Epithelial cell of proximal tubule (primary cell): ENCODE results near the gene AP1S3. TPM values are rescaled to one million over a fixed set of nuclear protein-coding genes. Genes with fewer than 3 reads are reported as not detected.

Experiments used
- DNase-seq: peaks from one replicate; pipeline ENCODE4 v3.0.0-alpha.2; 2011; ENCODE audit warnings: low read depth
- H3K4me3 ChIP-seq: 2 replicates; pipeline ENCODE4 v1.5.1; 2011; ENCODE audit warnings: low read depth, mild to moderate bottlenecking, low read length
- total RNA-seq: library from RNA; depleted of rRNA; stranded (reverse); fragments of >200 nt; gene quantifications from 2 replicates; pipeline ENCODE4 v1.2.3, GENCODE V29; 2015
- TF ChIP-seq, protein P1 (sequence below): conservative IDR thresholded peaks from 2 replicates; pipeline ENCODE4 v1.5.1; 2012; ENCODE audit warnings: low read depth, mild to moderate bottlenecking, low read length

The AP1S3 gene
- total RNA-seq, 1 donor from 2014 or later = 28.8 TPM

- H3K4me3 ChIP-seq = no peak overlapping the region
- TF ChIP-seq, protein P1, sequence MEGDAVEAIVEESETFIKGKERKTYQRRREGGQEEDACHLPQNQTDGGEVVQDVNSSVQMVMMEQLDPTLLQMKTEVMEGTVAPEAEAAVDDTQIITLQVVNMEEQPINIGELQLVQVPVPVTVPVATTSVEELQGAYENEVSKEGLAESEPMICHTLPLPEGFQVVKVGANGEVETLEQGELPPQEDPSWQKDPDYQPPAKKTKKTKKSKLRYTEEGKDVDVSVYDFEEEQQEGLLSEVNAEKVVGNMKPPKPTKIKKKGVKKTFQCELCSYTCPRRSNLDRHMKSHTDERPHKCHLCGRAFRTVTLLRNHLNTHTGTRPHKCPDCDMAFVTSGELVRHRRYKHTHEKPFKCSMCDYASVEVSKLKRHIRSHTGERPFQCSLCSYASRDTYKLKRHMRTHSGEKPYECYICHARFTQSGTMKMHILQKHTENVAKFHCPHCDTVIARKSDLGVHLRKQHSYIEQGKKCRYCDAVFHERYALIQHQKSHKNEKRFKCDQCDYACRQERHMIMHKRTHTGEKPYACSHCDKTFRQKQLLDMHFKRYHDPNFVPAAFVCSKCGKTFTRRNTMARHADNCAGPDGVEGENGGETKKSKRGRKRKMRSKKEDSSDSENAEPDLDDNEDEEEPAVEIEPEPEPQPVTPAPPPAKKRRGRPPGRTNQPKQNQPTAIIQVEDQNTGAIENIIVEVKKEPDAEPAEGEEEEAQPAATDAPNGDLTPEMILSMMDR = no peak
- no peak for DNase-seq
These were observed 79.1 kb downstream of the AP1S3 start for GRCh38 chr2:223758131-223758840.

DNA sequence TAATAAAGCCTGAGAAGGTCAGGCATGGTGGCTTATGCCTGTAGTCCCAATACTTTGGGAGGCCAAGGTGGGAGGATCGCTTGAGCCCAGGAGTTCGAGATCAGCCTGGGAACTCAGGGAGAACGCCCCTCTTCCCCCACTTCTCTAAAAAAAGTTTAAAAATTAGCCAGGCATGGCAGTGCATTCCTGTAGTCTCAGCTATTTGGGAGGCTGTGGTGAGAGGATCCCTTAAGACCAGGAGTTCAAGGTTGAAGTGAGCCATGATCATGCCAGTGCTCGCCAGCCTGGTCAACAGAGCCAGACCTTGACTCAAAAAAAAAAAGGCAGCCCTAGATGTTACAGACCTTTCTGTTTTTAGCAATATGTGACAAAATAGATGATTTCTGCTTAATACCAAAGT, 83.4 kb downstream of the AP1S3 start:
- H3K4me3 ChIP-seq = no peak overlapping the region
- no peak for DNase-seq
- TF ChIP-seq, protein P1 = no peak

DNA sequence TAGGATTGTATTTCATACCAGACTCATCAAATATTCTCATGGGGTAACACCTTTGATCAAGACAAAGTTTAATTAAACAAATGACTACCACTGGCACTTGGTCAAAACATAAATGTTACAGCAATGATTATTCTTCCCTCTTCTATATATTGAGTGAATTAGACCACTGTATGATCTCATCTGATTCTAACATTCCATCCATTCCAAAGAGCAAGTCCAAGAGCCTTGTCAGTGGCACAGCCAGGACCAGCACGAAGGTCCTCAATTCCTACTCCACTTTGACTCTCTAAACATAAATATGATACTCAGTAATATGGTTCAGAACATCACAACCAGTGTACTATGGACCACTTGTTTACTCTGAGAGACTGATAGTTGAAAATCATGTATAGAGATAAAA, 86.4 kb downstream of the AP1S3 start:
- no peak for DNase-seq
- H3K4me3 ChIP-seq = no peak overlapping the region
- TF ChIP-seq, protein P1 = no peak

GRCh38 chr2:223747392-223748042, 89.9 kb downstream of the AP1S3 start:
- no peak for DNase-seq
- TF ChIP-seq, protein P1 = no peak
- H3K4me3 ChIP-seq = no peak overlapping the region

GRCh38 chr2:223746611-223747010, 90.8 kb downstream of the AP1S3 start:
- H3K4me3 ChIP-seq = no peak overlapping the region
- TF ChIP-seq, protein P1 = no peak
- no peak for DNase-seq

GRCh38 chr2:223744580-223744979, 92.8 kb downstream of the AP1S3 start:
- H3K4me3 ChIP-seq = no peak overlapping the region
- TF ChIP-seq, protein P1 = no peak
- DNase-seq = no peak

DNA sequence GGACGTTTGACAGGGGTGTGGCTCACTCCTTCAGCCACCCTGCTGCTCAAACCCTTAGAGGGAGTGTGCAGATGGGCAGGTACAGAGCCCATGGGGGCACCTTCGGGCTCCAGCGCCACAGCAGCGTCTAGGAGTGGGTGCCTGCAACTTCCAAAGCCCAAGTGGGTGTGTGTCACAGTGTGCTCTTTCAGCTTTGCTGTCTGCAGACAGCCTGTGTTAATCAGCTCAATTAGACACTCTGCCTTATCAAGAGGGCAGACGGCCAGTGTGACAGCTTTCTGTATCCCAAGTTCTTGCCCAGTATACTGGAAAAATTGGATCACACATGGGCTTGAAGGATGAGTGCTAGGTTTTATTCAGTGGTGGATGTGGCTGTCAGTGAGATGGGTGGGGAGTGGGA, 96.7 kb downstream of the AP1S3 start:
- no peak for DNase-seq
- no peak overlapping the region for H3K4me3 ChIP-seq
- TF ChIP-seq, protein P1 = no peak
